HG03571 (cell line): ENCODE results near the gene AMOTL2.

Experiments used
- ATAC-seq: cut with Tn5 transposase; IDR thresholded peaks from one replicate; pipeline ENCODE4 v1.9.1; 2021; ENCODE audit not compliant: unreplicated experiment

Gene AMOTL2

DNA sequence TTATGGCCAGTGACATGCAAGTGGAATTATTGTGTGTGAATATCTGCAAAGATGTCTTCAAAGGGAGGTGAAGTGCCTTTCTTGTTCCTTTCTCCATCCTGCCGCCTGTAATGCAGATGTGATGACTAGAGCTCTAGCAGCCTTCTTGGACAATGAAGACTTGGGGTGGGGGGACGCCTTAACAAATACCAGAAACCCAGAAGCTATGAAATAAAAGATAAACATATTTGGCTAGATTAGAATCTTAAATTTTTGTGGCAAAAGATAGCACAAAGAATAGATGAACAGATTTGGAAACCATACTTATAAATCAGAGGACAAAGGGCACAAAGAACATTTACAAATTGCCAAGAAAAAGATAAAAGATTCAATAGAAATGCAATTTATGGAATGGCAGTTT lies 56.1 kb downstream of the AMOTL2 start:
- no peak for ATAC-seq

DNA sequence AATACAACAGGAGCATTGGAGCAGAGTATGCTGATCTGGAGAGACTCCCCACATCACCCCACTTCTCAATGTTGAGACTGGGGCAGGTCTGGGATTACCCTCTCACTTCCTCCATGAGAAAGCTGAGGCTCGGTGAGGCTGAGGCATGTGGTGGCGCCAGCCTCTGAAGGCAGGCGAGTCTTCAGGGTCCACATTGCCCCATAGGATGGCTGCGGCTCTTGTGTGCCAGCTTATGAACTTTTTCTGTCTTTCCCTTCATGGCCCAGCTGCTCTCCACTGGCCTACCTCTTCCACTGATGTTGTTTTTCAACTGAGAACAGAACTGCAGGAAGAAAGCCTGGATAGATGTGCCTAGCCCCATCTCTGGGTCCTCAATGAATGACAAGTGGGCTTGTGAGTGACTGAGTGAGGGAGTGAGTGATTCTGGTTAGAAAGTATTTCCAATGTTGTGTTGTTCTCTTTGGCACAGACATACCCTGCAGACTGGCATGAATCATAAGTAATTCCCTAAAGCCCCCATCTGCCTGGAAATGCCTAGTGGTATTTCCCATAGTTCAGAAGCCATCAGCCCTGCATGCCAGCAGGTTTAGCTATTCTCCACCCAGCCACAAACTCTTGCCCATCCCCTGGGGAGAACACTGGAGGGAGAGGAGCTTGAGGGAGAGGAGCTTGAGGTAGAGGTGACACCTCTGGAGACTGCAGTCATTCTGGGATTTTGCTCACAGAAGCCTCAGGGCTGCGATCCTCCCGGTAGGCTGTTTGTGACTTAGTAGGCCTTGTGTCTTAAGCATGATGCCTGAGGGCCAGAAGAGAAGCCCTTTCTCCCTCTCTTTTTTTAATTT lies 56.9 kb downstream of the AMOTL2 start:
- no peak for ATAC-seq

DNA sequence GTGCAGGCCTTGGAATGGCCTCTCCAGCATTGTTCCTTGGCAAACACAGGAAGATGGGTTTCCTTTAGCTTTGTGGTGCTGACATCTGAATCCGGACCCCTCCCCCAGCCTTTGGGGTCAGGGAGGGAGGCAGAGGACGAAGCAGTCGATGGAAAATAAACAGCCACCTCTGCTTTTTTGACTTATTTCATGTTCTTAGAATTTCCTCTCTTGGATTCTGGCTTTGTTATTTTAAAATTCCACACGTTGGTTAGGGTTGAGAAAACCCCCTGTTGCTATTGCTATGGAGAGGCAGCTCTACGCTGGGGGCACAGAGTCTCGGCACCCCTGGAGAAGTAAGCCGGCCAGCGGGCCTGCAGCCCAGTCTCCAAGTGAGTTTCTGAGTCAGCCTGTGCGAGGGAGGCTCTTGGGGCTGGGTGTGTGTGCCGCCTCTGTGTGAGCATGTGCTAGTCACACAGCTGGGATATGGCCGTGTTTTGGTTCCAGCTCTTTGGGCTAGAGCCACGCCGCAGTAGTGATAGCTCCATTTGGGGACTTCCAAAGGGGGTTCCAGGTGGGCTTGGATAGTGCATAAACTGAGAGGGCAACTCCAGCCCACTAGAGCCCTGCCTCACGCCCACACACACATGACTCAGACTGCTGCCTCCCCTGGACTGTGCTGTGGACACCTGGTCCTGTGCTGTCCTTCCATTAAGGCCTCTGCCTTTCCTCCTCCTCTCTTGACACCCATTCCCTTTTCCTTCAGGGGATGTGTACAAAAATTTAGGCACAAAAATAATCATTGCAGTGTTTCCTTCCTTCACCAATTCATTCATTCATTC lies 58.8 kb downstream of the AMOTL2 start:
- no peak for ATAC-seq

DNA sequence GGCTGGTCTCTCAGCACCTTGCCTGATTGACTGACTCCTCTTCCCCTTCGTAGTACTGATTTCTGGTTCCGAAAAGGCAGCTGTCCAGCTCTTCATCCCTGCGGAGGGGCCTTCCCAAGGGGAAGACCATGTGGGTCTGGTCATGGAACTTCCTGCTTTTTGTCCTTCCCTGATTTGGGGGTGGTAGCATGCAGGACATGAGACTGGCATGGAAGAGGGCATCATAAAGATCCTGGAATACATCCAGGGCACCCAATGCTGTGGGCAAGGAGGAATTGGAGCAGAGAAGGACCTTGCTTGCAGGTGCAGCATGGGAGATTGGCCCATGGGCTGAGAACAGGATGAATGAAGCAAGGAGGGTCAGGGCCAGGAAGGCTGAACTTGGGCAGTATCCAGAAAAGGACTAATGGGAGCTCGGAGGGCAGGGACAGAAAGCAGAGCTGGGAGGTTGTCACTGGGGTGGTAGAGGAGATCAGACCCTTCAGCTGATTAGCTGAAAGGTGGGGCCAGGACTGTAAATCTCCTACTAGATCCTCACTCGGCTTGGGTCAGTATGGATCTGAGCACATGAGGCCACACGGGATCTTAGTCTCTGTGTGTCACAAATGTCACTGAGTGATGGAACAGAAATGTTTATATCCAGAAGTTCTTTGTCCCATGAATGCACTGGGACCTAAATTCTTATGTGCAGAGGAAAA lies 59.5 kb downstream of the AMOTL2 start:
- ATAC-seq = no peak

DNA sequence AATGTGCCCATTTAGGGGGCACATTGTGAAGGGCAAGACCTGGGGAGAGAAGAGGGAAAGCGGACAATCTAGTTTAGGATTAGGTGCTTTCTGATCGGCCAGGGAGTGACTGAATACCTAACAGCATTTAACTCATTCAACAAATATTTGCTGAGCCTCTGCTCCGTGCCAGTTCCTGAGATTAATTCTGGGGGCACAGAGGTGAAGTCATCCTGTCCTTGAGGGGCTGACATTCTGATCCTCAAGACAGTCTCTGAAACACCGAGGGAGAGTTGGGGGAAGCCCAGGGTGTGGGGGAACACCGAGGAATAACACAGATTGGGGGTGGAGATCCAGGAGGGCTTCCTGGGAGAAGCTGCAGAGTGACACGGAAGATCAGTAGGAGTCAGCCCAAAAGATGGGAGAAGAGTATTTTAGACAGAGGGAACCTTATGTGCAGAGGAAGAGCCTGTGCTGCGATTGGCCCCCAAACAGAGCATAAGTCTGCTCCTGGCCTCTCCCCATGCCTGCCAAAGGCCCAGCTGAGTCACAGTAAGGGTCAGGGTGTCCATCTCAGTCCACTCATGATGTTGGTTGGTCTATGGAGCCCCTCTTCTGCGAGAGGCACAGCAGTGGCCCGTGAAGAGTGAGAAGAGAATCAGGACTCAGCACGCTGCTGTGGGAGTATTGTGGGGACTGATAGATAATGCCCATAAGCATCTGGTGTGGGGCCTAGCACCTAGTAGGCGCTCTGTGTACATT lies 60.2 kb downstream of the AMOTL2 start:
- no peak for ATAC-seq

DNA sequence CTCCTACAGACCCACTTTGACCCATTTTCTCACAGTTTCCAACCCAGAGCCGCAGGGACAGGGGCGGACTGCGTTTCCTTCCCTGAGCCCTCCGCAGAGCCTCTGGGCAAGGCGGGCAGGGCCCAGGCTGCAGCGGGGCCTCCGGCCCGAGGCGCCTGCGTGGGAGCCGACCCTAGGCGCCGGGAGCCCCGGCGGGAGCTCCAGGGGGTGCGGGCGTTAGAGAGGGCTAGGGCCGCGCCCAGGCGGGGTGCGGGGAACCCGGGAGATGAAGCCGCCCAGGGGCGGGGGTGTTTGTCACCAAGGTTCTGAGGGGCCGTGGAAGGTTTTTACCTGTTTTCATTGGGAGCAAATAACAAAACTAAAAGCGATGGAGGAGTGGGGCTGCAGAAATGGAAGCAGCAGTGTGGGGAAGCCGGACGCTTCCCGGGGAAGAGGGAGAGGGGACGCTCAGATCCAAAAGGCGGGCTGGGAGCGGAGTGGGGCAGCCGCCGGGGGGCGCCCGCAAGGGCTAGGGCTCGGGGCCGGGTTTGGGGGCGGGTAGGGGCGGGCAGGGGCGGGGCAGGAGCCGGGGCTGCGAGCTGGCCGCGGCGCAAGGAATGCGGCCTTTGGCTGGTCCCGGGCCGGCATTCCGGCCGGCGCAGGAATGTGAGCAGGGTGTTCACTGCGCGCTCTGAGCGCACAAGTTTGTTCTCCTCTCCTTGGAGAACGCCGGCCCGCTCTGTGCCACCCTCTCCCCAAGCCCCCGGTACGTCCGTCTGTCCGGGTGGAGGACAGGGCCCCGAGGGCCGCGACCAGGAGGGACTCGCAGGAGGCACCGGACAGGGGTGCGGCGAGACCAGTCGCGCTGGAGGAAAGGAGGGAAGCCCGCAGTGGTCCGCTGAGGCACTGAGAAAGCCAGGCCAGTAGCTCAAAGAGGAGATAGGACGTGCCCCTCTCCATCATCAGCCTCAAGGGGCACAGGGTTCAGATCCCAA lies 61.1 kb downstream of the AMOTL2 start:
- ATAC-seq = no peak

DNA sequence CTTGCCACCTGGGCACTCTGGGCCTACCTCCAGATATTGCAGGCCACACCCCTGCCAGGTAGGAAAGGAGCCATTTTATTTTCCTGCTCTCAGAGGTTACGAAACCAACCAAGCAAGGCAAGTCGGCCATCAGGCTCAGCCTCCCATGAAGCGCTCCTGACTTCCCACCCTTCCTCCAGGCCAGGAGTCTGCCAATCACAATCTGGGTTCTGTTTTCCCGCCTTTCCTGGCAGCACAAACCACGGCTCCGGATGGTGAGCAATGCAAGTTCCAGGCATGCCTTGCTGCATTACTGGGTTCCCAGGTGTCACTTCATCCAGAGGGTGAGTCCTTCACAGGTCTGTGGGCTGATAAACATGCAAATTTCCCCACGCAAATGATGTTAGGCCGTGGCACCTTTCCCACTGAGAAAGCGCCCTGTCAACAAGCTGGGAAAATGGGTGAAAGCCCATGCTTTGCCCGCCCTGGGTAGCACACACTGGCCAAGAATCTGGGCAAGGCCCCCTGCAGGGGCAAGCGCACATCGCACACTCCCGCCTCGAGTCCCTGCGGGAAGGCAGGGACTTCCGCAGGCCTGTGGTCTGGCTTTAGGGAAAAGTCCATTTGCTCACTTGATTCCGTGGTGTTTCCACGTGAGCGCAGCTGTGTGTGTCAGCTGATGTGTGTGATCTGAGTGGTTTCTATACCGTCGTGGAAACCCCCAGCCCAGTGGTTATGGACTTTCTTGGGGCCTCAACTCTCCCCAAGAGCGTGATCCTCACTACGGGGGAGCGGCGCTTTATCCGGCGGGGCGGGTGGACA lies 62.0 kb downstream of the AMOTL2 start:
- ATAC-seq = no peak

DNA sequence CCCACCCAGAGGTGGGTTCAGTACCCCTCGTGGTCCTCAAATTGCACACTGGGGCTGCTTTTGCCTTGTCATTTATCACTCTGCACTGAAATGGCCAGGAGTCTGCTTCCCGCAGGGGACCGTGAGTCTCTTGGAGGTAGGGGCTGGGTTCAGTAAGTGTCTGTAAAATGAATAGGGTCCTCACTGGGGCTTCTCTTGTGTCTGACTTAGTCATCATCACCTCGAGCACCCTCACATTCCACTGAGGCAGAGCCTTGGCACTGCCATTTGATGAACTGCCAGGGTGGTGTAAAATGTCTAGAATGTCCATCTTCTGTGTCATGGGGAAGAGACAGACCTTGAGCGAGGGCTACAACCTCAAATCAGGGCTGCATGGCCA lies 62.6 kb downstream of the AMOTL2 start:
- ATAC-seq = no peak

DNA sequence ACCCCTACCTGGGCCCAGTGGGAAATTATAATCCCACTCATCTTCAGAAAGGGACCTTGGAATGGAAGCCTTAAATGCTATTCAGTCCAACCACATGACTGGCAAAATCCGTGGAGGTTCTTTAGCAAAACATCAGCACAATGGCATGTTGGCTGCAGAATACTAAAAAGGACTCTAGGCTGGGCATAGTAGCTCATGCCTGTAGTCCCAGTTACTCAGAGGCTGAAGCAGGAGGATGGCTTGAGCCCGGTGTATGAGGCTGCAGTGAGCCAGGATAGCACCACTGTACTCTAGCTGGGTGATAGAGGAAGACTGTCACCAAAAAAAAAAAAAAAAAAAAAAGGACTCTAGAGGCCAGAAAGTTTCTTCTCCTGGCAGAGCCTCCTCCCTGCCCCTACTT lies 63.0 kb downstream of the AMOTL2 start:
- no peak for ATAC-seq

DNA sequence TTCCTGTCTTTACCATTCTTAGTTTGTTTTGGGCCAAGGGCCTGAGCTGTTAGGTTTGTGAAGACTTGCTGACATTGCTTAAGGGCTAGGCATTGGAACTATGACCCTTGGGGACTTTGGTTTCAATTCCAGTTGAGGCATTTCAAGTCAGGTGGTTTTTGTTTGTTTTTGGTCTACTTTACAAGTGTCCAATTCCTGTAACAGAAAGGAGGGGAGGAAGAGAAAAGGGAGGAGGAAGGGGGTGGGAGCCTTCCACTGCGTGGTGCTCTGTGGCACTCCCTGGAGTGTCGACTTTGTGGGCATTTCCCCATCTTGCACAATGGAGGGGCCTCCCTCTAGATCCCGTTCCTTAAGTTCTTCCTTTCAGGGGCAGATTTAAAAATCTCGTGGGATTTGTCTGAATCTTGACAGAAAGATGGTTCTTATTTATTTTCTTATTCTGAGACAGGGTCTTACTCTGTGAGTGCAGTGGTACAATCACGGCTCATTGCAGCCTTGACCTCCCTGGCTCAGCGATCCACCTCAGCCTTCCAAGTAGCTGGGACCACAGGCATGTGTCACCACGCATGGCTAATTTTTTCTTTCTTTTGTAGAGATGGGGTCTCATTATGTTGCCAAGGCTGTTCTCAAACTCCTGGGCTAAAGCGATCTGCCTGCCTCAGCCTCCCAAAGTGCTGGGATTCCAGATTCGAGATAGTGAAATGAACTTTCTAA lies 64.1 kb downstream of the AMOTL2 start:
- ATAC-seq = no peak

DNA sequence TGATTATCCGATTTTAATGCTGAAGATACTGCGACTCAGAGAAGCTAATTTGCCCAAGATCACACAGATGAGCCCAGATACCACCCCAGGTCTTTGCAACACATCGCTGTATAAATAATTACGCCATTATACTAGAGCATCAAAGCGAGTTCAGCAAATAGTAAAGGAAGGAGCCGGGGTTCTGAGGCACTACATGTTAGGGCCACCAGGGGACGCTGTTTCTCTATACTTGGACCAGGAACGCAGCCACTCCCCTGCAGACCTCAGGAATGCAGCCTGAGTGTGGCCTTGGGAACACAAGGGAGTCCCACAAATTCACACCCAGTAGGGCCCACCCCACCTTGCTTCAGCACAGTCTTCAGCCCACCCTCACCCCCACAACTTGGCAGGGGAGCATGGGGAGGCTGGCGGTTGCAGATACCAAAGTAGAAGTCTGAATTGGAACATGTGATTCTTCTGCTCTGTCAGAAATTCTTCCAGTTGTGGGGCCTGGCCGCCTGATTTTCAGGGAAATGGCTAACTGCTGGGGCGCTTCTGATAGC lies 65.8 kb downstream of the AMOTL2 start:
- peak; percentile 65 for ATAC-seq

DNA sequence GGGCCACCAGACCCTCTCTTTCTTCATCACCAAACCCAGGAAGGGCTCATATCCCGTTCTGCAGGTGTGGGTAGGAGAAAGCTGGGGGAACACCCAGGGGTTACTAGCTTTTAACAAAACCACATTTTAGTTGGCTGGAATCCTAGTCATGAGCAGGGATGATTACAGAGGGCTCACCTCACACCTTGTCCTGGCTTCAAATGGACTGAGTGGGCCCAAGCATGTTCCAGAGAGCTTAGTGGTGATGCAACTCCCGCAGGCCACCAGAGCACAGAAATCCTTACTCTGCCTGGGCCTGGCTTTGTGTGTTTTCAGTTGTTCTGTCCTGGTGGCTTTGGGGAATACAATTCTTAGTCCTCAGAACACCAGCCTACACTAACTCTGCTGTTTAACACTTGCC lies 66.8 kb downstream of the AMOTL2 start:
- no peak for ATAC-seq

DNA sequence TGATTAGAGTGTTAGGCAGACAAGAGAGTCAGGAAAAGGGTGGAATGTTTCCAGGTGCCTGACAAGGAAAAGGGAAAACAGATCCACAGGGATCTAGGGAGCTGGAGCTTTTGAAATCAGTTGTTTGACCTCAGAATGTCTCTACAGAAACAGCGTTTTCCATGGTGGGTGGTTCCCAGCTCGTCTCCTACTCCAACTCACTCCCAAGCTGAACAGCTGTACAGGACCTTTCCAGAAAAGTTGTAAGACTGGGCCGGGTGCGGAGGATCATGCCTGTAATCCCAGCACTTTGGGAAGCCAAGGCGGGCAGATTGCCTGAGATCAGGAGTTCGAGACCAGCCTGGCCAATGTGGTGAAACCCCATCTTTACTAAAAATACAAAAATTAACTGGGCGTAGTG lies 67.9 kb downstream of the AMOTL2 start:
- ATAC-seq = no peak
